PC-3 (cell line): ENCODE results near the gene MOG. TPM values are rescaled to one million over a fixed set of nuclear protein-coding genes. Genes with fewer than 3 reads are reported as not detected.
A peak's percentile ranks its signal among the peaks of the same experiment; 100 is the strongest.

Experiments used
- ATAC-seq: fragments of 200-7000 bp; cut with Tn5 transposase; 2 replicates; pipeline ENCODE4 v1.9.1; 2020; ENCODE audit warnings: mild to moderate bottlenecking, moderate library complexity
- BruUV-seq: library from RNA; stranded (reverse); fragments of 400-500 nt; replicated peaks from 2 replicates; lab custom pipeline; 2021; lab: Mats Ljungman, UMichigan
- CTCF ChIA-PET: fragments of 300-600 bp; sonication (Branson Sonifier 250); formaldehyde crosslinking; loops from one replicate; lab custom pipeline; 2022; ENCODE audit warnings: antibody characterized with exemption; lab: Charles Lee
- POLR2A ChIA-PET: fragments of 300-600 bp; sonication (Branson Sonifier 250); formaldehyde crosslinking; loops from one replicate; lab custom pipeline; 2022; ENCODE audit warnings: antibody characterized with exemption; ENCODE audit not compliant: unreplicated experiment; lab: Charles Lee
- DNase-seq: peaks from one replicate; pipeline ENCODE4 v3.0.0-alpha.2; 2015
- H2AFZ ChIP-seq: fragments of 300-600 bp; sonication (generic); 2 replicates; pipeline ENCODE4 v1.6.0; 2016; ENCODE audit warnings: antibody characterized with exemption, low read length
- H3F3A ChIP-seq: fragments of 300-600 bp; sonication (generic); one replicate; pipeline ENCODE4 v1.6.0; 2017; ENCODE audit warnings: antibody characterized with exemption, low read length, control low read depth, mild to moderate bottlenecking; ENCODE audit not compliant: unreplicated experiment
- H3K27ac ChIP-seq: fragments of 300-600 bp; sonication (generic); 2 replicates; pipeline ENCODE4 v1.5.1; 2016; ENCODE audit warnings: mild to moderate bottlenecking, low read length
- H3K27me3 ChIP-seq: fragments of 300-600 bp; sonication (generic); 2 replicates; pipeline ENCODE4 v1.6.1; 2016; ENCODE audit warnings: low read length, mixed read lengths
- H3K36me3 ChIP-seq: fragments of 300-600 bp; sonication (generic); 2 replicates; pipeline ENCODE4 v1.6.1; 2016; ENCODE audit warnings: low read depth, mixed run types, low read length, mixed read lengths
- H3K4me1 ChIP-seq: fragments of 300-600 bp; sonication (generic); 2 replicates; pipeline ENCODE4 v1.5.1; 2016; ENCODE audit warnings: low read length; ENCODE audit not compliant: insufficient read depth
- H3K4me2 ChIP-seq: fragments of 300-600 bp; sonication (generic); 2 replicates; pipeline ENCODE4 v1.6.0; 2016; ENCODE audit warnings: low read length
- H3K4me3 ChIP-seq: fragments of 300-600 bp; sonication (generic); 2 replicates; pipeline ENCODE4 v1.5.1; 2016; ENCODE audit warnings: mild to moderate bottlenecking, low read length, mixed read lengths
- H3K79me2 ChIP-seq: fragments of 300-600 bp; sonication (generic); 2 replicates; pipeline ENCODE4 v1.6.1; 2017; ENCODE audit warnings: low read length, mixed read lengths
- H3K9ac ChIP-seq: fragments of 300-600 bp; sonication (generic); 2 replicates; pipeline ENCODE4 v1.6.0; 2016; ENCODE audit warnings: mild to moderate bottlenecking, low read length
- H3K9me2 ChIP-seq: fragments of 300-600 bp; sonication (generic); replicated peaks from 2 replicates; pipeline ENCODE4 v1.6.1; 2016; ENCODE audit warnings: mixed run types, low read length, mixed read lengths
- H3K9me3 ChIP-seq: fragments of 300-600 bp; sonication (generic); 2 replicates; pipeline ENCODE4 v1.6.1; 2016; ENCODE audit warnings: low read length, mixed read lengths
- H4K20me1 ChIP-seq: fragments of 300-600 bp; sonication (generic); 2 replicates; pipeline ENCODE4 v1.6.1; 2016; ENCODE audit warnings: low read length, mixed read lengths
- CTCF ChIP-seq: fragments of 300-600 bp; sonication (generic); conservative IDR thresholded peaks from 2 replicates; pipeline ENCODE4 v1.5.1; 2017; ENCODE audit warnings: antibody characterized with exemption, low read depth, mild to moderate bottlenecking, low read length
- EZH2 ChIP-seq: fragments of 300-600 bp; sonication (generic); IDR thresholded peaks from one replicate; pipeline ENCODE4 v1.6.1; 2017; ENCODE audit warnings: antibody characterized with exemption, mild to moderate bottlenecking, low read length; ENCODE audit not compliant: unreplicated experiment
- EZH2phosphoT487 ChIP-seq: fragments of 300-600 bp; sonication (generic); IDR thresholded peaks from 2 replicates; pipeline ENCODE4 v1.6.1; 2018; ENCODE audit warnings: mild to moderate bottlenecking, antibody characterized with exemption, low read length, borderline replicate concordance
- intact Hi-C: fragments of 100-400 bp; cut with micrococcal nuclease; formaldehyde crosslinking; loops from 2 replicates; pipeline ENCODE4 v1.9.0; 2023
- total RNA-seq: library from RNA; depleted of rRNA; stranded (reverse); fragments of >200 nt; gene quantifications from 2 replicates; pipeline ENCODE4 v1.2.3, GENCODE V29; 2014

MOG gene
- total RNA-seq, 1 experiment from 2014 or later = not detected

DNA sequence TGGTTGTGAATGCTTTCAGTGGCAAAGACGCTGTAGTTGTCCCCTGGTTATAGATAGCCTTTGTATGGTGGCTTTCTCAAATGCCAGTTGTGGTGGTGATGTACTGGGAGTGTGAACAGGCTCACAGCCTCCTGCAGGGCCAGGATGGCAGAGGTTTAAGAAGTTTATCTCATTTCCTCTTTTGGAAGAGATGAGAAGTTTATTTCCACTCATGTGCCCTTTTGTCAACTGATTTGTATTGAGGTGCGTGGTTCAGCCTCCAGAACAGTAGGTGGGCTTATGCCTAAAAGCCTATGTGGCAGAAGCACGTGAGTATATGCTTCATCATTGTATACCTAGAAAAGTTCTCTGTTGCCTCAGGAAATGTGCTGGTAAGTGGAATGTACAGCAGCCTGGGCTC lies 37.7 kb downstream of the MOG start:
- DNase-seq (no peak), ATAC-seq (no peak)
- ChIA-PET POLR2A (no interaction called here), CTCF (no interaction called here)
- Histone ChIP-seq H3K27me3 (no peaks in the 10 kb centered on the region), H3K9me3 (0 out of 2 replicates have a peak, but pooled peaks cover 4% of the 10 kb centered on the region), H3K4me1 (no peaks in the 10 kb centered on the region), H4K20me1 (no peaks in the 10 kb centered on the region), H3F3A (no peaks in the 10 kb centered on the region), H2AFZ (no peak overlapping the region), H3K9me2 (no peaks in the 10 kb centered on the region), H3K36me3 (no peaks in the 10 kb centered on the region; the same call in 1 of the 2 replicates), H3K4me3 (no peak overlapping the region), H3K4me2 (no peak overlapping the region), H3K79me2 (no peaks in the 10 kb centered on the region), H3K9ac (no peak overlapping the region), H3K27ac (no peak overlapping the region)
- intact Hi-C loops = no loop called here
- no TSS peak for BruUV-seq
- no peak for TF ChIP-seq CTCF

DNA sequence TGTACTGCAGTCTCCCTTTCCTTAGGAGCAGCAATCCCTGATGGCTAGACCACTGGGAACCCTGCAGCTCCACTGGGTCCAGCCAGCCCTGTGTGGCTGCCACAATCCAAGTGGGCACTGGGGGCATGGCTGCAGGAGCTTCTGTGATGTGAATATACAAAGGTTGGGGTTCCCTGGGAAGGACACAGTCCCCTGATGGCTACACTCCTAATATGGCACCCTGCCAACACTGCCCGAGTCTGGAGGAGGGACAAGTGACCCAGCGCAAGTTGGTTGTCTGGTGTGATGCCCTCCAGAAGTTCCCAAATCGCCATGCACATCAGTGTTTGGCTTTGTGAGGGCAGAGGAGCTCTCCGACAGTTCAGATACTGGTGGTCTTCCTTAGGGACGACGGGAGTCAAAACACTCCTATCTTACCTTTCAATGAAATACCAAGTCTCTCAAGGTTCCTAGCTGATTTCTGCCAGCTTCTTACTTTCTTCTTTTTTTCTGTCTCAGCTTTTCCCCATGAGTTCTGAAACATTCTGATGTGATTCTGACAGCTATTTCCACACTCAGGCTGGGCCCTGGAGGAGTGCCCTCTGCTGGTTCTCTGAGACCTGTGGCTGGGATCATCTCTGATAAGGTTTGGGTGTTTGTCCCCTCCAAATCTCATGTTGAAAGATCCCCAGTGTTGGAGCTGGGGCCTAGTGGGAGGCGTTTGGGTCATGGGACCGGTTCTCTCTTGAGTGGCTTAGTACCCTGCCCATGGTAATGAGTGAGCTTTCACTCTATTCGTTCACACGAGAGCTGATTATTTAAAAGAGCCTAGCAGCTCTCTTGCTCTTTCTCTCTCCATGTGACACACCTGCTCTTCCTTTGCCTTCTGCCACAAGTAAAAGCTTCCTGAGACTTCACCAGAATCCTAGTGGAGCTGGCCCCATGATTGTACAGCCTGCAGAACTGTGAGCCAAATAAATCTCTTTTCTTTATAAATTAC lies 39.5 kb downstream of the MOG start:
- 0 out of 2 replicates have a peak, but pooled peaks cover 4% of the 10 kb centered on the region for H3K9me3 ChIP-seq
- no peaks in the 10 kb centered on the region for H3F3A ChIP-seq
- H4K20me1 ChIP-seq = no peaks in the 10 kb centered on the region
- ATAC-seq (peak; percentile 63), DNase-seq (peak; percentile 48)
- no peak overlapping the region for H3K4me2 ChIP-seq
- TF ChIP-seq CTCF (peak; percentile 74), EZH2phosphoT487 (no peak), EZH2 (no peak)
- H3K27ac ChIP-seq = no peak overlapping the region
- ChIA-PET POLR2A (interaction anchor here (0.6 kb wide), 2 partner anchors 29 to 287 kb away, joined by 3 read pairs; no protein-coding TSS in a partner anchor), CTCF (interaction anchor here (1.0 to 1.8 kb wide), 4 partner anchors 12 to 49 kb away, joined by 7 to 24 read pairs (median 16); no protein-coding TSS in a partner anchor)
- no peak overlapping the region for H2AFZ ChIP-seq
- H3K79me2 ChIP-seq = no peaks in the 10 kb centered on the region
- no peaks in the 10 kb centered on the region; the same call in 1 of the 2 replicates for H3K36me3 ChIP-seq
- H3K4me3 ChIP-seq = no peak overlapping the region
- no peaks in the 10 kb centered on the region for H3K4me1 ChIP-seq
- BruUV-seq = no TSS peak
- H3K9ac ChIP-seq = no peak overlapping the region
- no peaks in the 10 kb centered on the region for H3K27me3 ChIP-seq
- intact Hi-C loops = loop anchor here (1.0 kb wide), 1 partner anchor 48 kb away; no protein-coding TSS in a partner anchor
- no peaks in the 10 kb centered on the region for H3K9me2 ChIP-seq
